ENCODE data around the gene PCDH9. TPM values are rescaled to one million over a fixed set of nuclear protein-coding genes. Genes with fewer than 3 reads are reported as not detected.

PCDH9 gene
- total and polyA plus RNA-seq, 9 donors = 0.18 to 6.5 (median 1.3) TPM

DNA sequence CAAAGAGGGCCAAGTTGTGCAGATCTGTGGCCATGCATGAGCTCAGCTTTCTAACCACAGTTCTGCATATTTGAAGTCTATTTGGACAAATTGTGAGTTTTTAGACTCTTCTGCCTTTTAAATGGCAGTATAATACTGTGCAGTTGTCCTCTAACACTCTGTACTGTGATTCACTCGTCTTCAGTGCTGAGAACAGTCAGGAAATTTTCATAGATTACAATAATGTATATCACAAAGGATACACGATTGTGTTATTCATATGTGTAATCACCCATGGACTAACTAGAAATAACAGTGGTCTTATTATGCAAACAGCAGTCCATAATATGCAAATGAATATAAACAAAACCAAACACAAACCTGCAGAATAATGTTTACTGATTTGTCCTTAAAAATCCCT is 259.1 kb downstream of the PCDH9 start:
- Histone ChIP-seq H3K27me3 (no peaks in the 10 kb centered on the region), H3K4me1 (ENCODE audit: insufficient read depth) (no peaks in the 10 kb centered on the region), H3K27ac (no peak overlapping the region), H3K36me3 (no peaks in the 10 kb centered on the region), H3K9me3 (no peaks in the 10 kb centered on the region), H3K4me3 (no peak overlapping the region)
- intact Hi-C loops (cut with DNase I) = no loop called here
- TF ChIP-seq POLR2A (IDR thresholded peaks at IDR 0.05) (no peak), EP300 (IDR thresholded peaks at IDR 0.05) (no peak), CTCF (IDR thresholded peaks at IDR 0.05) (no peak)
- no peak for DNase-seq
- 30 to 50% (median 31%) methylated on average over 2 of the region's 2 CpGs for WGBS, 3 donors

- WGBS, 3 donors = 44 to 59% (median 45%) methylated on average over 1 of the region's 1 CpG
- Histone ChIP-seq H3K36me3 (no peaks in the 10 kb centered on the region), H3K27ac (no peak overlapping the region), H3K4me3 (no peak overlapping the region), H3K9me3 (no peaks in the 10 kb centered on the region), H3K4me1 (ENCODE audit: insufficient read depth) (no peaks in the 10 kb centered on the region), H3K27me3 (no peaks in the 10 kb centered on the region)
- intact Hi-C loops (cut with DNase I) = no loop called here
- TF ChIP-seq EP300 (IDR thresholded peaks at IDR 0.05) = no peak
- TF ChIP-seq POLR2A (IDR thresholded peaks at IDR 0.05) = no peak
- no peak for TF ChIP-seq CTCF (IDR thresholded peaks at IDR 0.05)
- DNase-seq = no peak
These were observed 260.8 kb downstream of the PCDH9 start for GRCh38 chr13:66969291-66969690.

DNA sequence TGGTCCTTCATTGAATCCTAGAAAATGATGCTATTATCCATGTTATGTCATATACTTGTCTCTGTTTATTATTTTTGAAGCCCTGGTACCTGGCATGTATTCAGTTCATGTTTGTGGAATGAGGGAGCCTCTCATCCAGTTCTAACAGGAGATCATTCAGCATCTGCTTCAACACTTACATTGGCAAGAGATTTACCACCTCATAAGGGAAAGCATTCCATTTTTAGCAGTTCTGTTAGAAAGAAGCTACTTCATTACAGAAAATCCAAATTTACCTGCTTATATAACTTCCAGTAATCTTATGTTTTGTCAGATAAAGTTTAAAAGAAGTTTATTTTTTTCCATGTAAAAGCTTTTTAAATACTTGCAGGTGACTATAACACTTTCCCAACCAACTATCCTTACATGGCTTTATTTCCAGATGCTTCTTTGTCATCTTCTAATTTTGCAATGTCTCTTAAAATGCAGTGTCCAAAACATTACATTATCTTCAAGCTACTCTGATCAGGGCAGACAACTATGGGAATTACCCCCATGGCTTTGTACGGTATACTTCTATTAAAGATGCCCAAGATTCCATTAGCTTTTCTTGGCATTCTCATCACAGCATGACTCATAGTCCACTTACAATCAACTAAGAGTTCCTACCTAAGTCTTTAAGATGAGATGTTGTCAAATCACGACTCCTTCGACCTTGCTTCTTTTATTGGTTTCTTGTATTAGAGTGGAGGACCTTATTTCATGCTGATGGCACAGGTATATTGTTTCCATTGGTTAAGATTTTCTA is 262.1 kb downstream of the PCDH9 start:
- no peak for DNase-seq
- Histone ChIP-seq H3K27me3 (no peaks in the 10 kb centered on the region), H3K9me3 (no peaks in the 10 kb centered on the region), H3K36me3 (no peaks in the 10 kb centered on the region), H3K27ac (no peak overlapping the region), H3K4me1 (ENCODE audit: insufficient read depth) (no peaks in the 10 kb centered on the region), H3K4me3 (no peak overlapping the region)
- 92 to 95% (median 94%) methylated on average over 3 of the region's 3 CpGs for WGBS, 3 donors
- intact Hi-C loops (cut with DNase I) = no loop called here
- TF ChIP-seq POLR2A (IDR thresholded peaks at IDR 0.05) (no peak), CTCF (IDR thresholded peaks at IDR 0.05) (no peak), EP300 (IDR thresholded peaks at IDR 0.05) (no peak)

- WGBS, 3 donors = 88 to 98% (median 90%) methylated on average over 1 of the region's 1 CpG
- H3K9me3 ChIP-seq = no peaks in the 10 kb centered on the region
- TF ChIP-seq EP300 (IDR thresholded peaks at IDR 0.05) = no peak
- TF ChIP-seq CTCF (IDR thresholded peaks at IDR 0.05) = no peak
- no peak for TF ChIP-seq POLR2A (IDR thresholded peaks at IDR 0.05)
These were observed 265.0 kb downstream of the PCDH9 start for GRCh38 chr13:66965181-66965580.

More at GRCh38 chr13:66965181-66965580, 265.0 kb downstream of the PCDH9 start:
- H3K4me3 ChIP-seq = no peak overlapping the region
- no peaks in the 10 kb centered on the region for H3K4me1 ChIP-seq (ENCODE audit: insufficient read depth)
- H3K27me3 ChIP-seq = no peaks in the 10 kb centered on the region
- intact Hi-C loops (cut with DNase I) = no loop called here
- H3K36me3 ChIP-seq = no peaks in the 10 kb centered on the region
- H3K27ac ChIP-seq = no peak overlapping the region
- DNase-seq = no peak
